Epithelial cell of prostate (primary cell): ENCODE measurements around the gene NAXE.
A peak's percentile ranks its signal among the peaks of the same experiment; 100 is the strongest.
"Not testable (repeated sequence)": the region's sequence is repeated elsewhere in the genome, so short reads cannot be mapped to it uniquely, and the experiment has no call there.

Experiments used
- DNase-seq: peaks from one replicate; pipeline ENCODE4 v3.0.0-alpha.2; 2011; ENCODE audit warnings: low read depth, low spot score
- H3K27ac ChIP-seq: fragments of 450-650 bp; 2 replicates; pipeline ENCODE4 v1.5.1; 2017; ENCODE audit warnings: mild to moderate bottlenecking

The NAXE gene

DNA sequence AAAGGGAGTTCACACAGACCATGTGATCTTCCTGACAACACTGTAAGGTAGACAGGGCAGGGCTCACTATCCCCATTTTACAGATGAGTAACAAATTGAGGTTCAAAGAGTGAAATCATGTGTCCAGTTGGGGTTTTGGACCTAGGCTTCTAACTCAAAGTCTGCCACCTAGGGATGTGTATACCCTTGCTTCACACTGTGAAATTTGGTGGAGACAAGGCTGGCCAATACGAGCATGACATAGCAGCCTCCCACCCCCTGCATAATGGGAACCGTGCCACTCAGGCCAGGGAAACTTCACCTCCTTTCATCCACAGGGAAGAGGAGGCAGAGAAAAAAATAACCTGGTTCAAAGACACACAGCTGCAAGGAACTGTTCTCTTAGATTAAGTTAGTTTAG is 26.1 kb upstream of the NAXE start:
- no peak for DNase-seq
- no peak overlapping the region for H3K27ac ChIP-seq

DNA sequence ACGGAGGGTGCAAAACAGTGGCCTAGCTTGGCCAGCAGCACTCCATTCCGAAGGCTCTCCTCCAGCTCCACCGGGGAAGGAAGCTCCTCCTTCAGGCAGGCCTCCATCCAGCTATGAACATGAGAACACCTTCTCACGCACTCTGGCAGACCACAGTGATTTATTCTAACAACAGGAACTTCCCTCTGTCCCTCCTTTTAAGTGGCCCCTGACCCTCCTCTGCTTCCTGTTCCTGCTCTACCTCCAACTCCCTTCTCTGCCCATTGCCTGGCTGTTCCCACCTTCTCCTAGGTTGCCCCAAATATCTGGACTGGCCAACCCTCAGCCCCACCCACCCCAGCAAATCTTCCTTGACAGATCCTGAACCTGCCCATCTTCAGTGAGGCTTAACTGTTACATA is 25.1 kb upstream of the NAXE start:
- DNase-seq: no peak
- H3K27ac ChIP-seq: no peak overlapping the region

DNA sequence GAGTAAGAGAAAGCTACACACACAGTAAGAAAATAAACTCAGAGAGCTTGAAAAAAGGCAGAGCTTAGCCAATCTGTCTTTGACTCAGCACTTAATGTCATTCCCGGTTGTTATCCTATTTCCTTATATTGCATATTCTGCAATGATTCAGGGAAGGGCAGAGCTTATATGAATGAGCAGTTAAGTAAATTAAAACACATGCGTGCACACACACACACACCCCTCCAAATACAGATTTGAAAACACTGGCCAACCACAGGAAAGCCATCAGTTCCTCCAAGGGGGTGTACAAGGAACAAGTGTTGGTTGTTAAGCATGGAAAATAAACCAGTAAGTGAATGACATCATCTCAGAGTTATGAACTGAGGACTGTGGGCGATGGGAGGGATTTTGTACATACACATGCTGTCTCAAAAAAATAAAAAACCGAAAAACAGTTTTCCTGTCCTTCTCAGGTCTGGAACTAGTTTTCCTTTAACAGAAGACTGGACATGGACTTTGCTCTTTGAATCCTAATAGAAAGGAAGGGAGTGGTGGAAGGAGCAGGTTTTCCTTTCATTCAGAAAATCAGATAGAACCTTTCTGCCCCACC is 20.2 kb upstream of the NAXE start:
- DNase-seq: peak; percentile 78
- peak overlapping the region; percentile 76 for H3K27ac ChIP-seq

DNA sequence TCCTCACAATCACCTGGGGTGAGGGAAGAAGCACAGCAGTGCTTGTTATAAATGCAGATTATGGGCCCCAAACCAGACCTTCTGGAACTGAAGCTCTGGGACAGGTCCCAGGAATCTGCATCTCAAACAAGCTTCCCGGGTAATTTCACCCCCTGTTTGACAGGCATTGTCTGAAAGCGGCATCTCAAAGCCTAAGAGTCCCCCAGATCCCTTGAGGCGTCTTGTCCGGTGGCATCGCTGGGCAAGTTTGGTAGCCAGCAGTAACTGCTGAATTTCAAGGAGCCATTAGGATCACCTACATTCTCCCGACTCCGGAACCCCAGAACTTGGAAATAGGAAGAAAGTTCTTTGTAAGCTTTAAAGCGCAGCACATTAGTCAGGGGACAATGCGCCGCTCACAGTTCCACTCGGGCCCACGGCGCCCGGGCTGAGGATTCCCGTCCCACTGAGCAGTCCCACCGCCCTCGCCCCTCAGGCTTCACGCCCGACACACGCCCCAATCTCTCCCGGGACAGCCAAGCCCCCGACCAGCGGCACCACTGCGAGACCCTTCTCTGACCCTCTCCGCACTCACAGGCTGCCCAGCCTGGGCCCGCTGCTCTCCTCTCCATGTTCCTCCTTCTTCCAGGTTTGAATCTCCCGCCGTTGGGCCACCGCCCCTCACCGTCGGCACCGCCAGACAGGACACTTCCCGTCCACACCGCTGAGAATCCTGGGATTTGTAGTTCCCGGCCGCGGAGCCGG is 19.5 kb upstream of the NAXE start, which contains the start of gene IQGAP3:
IQGAP3 (minus strand) TSS at position 647 of the 744 bp plus-strand sequence; CDS start at position 611, 36 bp downstream.
- DNase-seq: peak; percentile 39
- H3K27ac ChIP-seq: peak within 1 kb of the TSS; percentile 76

DNA sequence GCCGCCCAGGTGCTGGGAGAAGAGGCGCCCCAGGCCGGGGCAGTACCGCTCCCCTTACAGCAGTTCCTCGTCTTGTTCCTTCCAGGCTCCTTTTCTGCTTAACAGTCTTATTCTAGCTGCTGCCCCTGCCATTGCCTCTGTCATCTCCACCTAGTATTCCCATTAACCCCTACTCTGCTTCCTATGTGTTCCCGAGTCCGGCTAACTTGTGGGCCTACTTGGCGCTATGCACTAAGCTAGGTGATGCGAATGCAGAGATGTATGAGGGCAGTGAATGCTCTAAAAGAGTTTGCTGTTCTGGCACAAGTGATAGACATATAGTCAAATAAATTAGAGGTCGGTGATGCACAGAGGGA is 18.9 kb upstream of the NAXE start:
- no peak for DNase-seq
- H3K27ac ChIP-seq: no peak overlapping the region

DNA sequence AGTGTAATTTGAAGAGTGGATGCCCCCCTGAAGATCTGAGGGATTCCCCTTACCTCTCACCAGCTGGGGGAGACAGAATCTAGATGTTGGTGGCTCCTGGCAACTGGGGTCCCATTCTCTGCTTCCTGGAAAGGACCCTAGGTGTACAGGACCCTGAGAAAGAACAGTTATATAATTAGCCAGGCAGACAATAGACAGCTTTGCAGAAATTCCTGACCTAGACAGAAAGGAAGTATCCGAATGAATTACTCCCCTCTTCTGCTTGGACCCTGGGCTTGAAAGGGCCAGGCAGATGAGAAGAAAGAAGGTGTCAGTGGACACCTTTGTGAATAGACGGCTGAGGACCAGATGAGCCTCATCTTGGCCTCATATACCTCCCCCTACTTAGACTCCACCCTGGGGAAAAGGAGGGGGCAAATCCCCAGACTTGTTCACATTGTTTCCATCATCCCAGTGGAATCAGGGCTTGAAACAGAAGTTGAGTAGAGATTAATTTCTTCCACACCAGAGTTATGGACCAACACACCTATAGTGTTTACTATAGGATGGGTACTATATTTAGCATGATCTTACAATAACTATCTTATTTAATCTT is 17.4 kb upstream of the NAXE start:
- no peak for DNase-seq
- H3K27ac ChIP-seq: no peak overlapping the region

DNA sequence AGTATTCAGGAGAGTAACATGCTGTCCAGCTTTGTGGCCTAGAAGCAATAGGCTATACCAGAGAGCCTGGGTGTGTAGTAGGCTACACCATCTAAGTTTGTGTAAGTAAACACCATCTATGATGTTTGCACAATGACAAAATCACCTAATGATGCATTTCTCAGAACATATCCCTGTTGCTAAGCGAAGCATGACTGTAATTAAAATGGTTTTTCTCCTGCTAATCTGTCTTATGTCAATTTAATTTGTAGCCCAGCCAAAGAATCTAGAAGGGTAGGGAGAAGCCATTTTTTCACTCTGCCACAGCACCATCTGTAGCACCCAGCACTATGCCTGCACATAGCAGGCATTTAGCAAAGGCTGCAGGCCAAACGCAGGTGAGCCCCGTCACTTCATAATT is 14.0 kb upstream of the NAXE start:
- DNase-seq: no peak
- no peak overlapping the region for H3K27ac ChIP-seq

DNA sequence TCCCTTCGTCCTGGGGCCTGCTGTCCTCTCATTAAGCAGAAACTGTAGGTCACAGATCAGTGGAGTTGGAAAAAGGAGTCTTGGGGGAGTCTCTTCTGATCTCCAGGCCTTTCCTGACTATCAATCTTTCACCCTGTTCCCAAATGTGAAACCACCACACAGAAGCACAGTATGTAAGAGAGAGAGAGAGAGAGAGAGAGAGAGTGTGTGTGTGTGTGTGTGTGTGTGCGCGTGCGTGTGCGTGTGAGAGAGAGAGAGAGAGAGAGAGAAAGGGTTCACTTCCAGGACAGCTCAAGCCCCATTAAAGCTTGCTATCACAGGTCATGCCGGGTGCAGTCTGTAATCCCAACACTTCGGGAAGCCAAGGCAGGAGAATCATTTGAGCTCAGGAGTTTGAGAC is 13.5 kb upstream of the NAXE start:
- DNase-seq: no peak
- no peak overlapping the region for H3K27ac ChIP-seq

DNA sequence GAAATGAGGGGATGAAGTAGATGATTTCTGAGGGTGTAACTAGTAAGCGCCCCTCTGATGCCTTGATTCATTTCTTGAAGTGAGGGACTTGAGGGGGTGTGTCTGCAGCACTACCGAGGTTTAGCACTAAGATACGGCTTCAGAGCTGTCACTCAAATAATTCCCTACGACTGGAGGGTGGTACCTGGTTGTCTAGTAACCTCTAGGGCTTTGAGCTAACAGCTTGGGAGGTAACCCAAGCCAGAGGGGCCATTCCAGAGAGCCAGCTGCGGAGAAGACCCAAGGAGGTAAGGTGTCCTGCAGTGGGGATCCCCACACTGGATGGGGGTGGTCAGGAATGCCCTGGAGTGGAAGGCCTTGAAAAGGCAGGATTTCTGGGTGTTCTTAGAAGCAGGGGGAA is 12.1 kb upstream of the NAXE start, which contains the start of gene TTC24:
TTC24 (plus strand) TSS at position 252 of the 400 bp plus-strand sequence. CDS start 1,642 bp downstream, outside the sequence.
- DNase-seq: no peak

DNA sequence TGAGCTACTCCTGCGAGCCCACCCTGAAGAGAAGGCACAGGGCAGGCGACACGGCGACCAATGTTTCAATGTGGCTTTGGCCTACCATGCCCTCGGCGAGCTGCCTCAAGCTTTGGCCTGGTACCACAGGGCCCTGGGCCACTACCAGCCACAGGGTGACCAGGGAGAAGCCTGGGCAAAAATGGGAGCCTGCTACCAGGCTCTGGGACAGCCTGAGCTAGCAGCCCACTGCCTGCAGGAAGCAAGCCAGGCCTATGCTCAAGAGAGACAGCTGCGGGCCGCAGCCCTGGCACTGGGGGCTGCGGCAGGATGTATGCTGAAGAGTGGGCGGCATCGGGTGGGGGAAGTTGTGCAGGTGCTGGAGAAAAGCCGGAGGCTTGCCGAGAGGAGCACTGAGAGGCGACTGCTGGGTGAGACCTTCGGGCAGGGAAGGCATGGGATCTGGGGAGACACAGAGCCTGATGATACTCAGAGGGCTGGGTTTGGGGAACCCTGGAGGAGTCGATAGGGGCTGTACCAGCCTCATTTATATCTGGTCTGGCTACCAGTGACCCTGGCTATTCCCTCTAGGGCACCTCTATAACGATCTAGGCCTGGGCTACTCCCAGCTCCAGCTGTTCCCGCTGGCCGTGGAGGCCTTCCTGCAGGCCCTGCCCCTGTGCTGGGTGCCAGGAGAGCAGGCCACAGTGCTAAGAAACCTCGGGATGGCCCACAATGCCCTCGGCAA is 9.8 kb upstream of the NAXE start:
- no peak for DNase-seq
- H3K27ac ChIP-seq: no peak overlapping the region

More for the DNA sequence above, 12.1 kb upstream of the NAXE start, which contains the start of gene TTC24:
- H3K27ac ChIP-seq: no peak within 1 kb of the TSS

DNA sequence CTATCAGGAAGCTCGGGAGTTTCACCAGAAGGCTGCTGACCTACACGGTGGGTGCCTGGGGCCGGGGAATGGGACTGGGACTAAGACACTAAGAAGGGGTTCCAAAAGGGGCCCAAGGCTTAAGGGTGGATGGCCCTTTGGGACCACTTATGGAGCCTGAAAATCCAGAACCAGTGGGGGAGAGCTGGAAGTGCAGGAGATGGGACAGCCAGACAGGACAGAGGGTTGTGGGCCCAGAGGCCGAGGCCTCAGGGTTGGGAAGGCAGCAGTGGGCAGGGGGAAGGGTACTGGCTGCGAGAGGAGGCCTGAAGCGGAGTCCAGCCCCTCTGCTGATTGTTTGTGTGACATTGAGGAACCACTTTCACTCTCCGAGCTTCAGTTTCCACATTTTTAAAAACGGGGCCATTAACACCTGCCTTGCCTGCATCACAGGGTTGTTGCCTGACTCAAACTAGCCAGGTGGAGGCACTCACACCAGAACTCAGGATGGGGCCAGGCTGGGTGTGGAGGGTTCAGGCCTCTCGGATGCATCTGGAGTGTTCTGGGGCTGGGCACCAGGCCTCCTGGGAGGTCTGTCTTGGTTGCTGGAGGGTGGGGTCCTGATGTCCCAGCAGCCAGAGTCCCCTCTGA is 9.1 kb upstream of the NAXE start:
- no peak overlapping the region for H3K27ac ChIP-seq
- DNase-seq: no peak

DNA sequence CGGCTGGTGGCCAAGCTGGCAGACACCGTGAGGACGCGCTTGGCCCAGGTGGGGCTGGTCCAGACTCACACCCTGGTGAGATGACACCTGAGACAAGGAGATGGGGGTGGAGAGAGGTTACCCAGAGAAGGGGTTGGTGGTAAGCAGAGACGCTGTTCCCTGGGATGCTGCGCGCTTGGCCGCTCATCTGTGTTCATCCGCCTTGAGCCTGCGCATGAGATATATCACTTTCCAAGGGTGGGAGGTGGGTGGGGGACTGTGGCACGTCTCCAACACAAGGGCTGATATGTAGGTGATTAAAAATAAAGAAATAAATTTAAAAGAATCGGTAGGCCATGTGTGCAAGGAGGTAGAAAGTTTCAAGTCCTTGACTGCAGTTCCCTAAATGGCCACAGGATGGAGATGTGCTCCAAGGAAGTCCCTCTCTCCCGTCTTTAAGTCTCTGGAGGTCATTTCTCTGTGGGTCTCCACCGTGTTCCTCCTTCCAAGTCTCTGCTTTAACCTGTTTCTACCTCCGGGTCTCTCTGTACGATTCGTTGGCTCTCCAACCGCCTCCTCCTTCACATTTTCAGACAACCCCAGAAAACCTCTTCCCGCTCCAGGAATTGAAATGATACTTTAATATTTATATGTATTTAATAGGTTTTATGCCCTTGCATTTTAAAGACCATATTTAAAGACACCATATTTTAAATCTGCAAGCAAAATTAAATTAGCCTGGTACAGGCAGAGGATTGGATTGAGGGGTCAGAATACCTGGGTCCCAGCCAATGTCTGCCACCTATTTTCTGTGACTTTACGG is 7.6 kb upstream of the NAXE start:
- peak; percentile 31 for DNase-seq
- H3K27ac ChIP-seq: no peak overlapping the region

DNA sequence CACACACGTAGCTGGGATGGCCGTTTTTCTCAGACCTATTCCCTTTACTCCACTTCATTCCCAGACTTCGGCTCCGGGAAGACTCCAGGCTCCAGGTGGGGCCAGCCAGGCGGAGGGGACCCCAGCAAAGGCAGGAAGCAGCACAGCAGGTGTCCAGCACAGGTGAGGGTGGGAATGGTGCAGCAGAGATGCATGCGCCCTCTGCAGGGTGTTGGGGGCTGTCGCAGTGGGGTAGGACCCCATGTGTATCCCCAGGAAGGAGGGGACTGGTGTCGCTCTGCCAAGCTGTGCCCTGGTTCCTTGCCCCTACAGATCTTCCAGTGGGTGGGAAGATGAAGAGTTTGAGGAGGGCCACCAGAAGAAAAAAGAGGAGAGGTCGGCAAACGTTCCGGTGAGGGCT is 6.8 kb upstream of the NAXE start:
- no peak overlapping the region for H3K27ac ChIP-seq

DNA sequence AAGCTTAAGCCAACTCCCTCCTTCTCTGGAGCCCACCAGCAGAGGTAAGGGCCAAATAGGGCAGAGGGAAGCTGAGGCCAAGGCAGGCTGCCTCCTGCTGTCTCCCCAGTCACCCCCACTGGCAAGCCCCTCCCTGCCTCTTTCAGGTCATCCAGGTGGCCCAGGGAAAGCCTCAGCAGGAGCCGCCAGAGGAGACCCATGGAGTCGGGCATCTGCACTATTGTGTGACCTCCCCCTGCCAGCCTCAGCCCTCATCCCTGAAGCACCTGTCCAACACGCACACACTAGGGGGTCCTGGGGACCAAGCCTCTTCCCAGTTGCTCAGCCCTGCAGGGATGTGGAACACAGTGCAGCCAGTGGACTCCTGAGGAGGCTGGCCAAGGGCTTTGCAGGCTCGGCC is 5.3 kb upstream of the NAXE start:
- DNase-seq: no peak
- H3K27ac ChIP-seq: no peak overlapping the region

More for the DNA sequence above, 6.8 kb upstream of the NAXE start:
- DNase-seq: no peak

DNA sequence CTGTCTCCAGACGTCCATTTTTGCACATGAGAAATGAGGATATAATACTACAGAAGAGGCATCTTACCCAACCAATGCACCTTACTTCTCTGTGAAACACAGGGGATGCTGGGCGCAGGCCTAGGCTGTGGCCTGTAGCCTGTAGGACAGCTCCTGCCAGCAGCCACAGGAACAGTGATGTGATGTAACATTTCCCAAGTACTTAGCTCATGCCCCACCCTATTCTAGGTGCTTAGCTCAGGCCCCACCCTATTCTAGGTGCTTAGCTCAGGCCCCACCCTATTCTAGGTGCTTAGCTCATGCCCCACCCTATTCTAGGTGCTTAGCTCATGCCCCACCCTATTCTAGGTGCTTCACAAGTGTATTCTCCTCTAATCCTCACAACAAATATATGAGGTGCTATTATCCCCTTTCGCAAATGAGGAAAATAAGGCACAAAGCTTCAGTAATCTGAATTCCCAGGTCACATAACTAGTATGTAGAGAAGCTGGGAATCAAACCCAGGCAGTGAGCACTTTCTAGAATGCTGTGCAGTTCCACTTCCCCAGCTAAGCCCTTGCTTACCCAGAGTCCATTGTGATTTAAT is 4.6 kb upstream of the NAXE start:
- DNase-seq: no peak
- H3K27ac ChIP-seq: no peak overlapping the region

DNA sequence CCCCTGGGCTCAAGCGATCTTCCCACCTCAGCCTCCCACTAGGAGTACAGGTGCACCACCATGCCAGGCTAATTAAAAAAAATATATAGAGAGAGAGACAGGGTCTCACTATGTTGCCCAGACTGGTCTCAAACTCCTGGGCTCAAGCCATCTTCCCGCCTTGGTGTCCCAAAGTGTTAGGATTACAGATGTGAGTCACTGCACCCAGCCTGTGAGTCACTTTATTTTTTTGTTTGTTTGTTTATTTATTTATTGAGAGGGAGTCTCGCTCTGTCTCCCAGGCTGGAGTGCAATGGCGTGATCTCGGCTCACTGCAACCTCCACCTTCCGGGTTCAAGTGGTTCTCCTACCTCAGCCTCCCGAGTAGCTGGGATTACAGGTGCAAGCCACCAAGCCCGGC is 3.6 kb upstream of the NAXE start:
- not testable (repeated sequence) for DNase-seq, H3K27ac ChIP-seq

DNA sequence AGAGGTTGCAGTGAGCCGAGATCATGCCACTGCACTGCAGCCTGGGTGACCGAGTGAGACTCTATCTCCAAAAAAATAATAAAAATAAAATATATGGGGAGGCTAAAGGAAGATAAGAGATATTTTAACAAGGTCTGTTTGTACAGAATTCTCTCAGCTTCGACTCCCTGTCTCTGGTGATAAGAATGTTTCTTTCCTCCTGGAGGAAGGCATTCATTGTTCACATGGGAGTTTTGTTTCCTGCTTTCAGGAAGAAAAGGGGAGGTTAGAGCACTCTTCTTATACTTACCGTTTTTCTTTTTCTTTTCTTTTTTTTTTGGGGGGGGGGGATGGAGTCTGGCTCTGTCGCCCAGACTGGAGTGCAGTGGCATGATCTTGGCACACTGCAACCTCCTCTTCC is 2.0 kb upstream of the NAXE start:
- DNase-seq: no peak
- H3K27ac ChIP-seq: no peak overlapping the region

DNA sequence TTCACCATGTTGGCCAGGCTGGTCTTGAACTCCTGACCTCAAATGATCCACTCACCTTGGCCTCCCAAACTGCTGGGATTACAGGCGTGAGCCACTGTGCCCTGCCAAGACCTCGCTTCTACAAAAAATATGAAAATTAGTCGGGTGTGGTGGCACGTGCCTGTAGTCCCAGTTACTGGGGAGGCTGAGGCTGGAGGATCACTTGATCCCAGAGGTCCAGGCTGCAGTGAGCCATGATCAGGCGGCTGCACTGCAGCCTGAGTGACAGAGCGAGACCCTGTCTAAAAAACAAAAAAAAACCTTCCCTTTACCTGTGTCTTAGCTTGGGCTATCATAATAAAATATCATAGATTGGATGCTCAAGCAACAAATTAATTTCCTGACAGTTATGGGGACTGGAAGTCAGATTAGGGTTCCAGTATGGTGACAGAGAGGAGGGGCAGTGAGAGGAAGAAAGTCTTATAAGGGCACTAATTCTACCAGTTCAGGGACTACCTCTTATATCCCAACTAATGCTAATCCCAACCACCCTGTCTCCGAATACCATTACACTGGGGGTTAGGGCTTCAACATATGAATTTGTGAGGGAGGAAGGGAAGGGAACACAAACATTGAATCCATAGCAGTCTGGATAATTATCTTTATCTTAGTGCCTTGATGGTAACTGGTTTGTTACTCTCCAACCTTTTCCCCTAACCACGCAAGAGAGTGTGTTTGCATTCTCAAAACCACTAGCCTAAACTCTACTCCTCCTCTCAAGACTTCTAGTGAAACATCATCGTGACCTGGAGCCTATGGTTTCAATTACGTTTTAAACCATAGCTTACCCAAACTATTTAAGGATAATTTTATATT is 1.0 kb upstream of the NAXE start:
- no peak for DNase-seq
- peak overlapping the region; percentile 58 for H3K27ac ChIP-seq

DNA sequence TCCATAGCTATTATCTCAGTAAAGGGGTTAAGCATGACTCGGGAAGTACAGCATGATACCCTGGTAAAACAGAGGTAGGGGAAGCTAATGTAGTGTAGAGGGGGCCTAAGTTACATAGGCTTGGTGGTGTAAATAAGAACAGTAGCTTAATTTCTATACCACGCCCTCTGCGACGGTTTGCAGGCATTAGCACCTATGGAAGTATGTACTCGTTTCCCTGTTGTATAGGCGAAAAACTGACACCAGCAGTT is 470 bp upstream of the NAXE start:
- no peak for DNase-seq
- H3K27ac ChIP-seq: peak overlapping the region; percentile 58
